ENCODE data around the gene IQCN. TPM values are rescaled to one million over a fixed set of nuclear protein-coding genes. Genes with fewer than 3 reads are reported as not detected.

Gene IQCN
- total RNA-seq, 1 experiment from 2014 or later: 0.08 TPM

DNA sequence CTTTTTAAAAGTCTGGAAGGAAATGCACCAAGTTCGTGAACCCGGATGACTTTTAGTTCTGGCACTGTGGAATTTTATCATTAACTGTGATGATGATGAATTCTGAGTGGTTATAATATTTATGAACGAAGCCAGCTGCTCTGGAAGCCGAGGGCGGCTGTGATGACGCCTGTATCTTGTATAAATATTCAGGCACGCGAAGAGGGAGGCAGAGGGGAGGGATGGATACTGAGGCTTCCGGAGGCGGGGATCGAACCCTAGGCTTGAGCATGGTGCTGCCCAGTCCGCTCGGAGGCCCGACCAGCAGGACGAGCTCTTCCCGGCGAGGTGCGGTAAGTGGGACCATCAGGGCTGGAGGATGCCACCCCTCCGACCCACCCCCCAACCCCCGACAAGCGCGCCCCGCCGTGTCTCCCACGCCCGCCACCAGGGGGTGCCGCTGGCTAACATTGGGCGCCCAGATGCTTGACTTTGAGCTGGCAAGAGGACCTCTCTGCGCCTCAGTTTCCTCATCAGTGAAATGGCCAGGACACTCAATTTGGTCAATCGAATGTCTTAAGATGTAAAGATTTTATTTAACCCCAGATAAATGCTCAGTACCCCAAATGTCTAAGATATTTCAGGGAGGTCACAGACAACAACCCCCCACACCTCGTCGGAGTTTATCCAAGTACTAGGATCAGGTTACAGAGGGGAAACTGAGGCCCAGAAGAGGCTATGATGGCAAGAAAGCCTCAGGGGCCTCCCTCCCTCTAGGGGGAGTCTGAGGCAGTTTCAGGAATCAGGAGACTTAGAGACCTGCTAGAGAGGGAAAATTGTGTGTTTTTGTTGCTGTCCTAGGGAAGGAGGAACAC lies 65.9 kb downstream of the IQCN start:
- in situ Hi-C loops (cut with HindIII; ENCODE audit: low pct_unique_long_range_greater_than_20kb, low sequenced_read_pairs): no loop called here
- peak; percentile 39 for DNase-seq (ENCODE audit: low read depth, low spot score)

Small RNA genes lying within 50 kb of the gene (small RNA-seq; reads per million reads assigned to genes)
- 0 to 0.02 reads per million in 2 experiments for gene MIR3188
- 0 reads per million in 2 experiments for gene RPL39P38

Other genes with a start within 250 kb of the IQCN start
- gene IL12RB1, start 187.5 kb downstream of the IQCN start, total RNA-seq (2014; rRNA removed; shearing (Covaris generic)): 0.27 TPM in 1 of 2 replicates, not detected in the other
- 1.1 and 1.7 TPM in 2 replicates for gene MAST3, start 176.7 kb downstream of the IQCN start, total RNA-seq (2014; rRNA removed; shearing (Covaris generic))
- 7.2 and 8.9 TPM in 2 replicates for gene PIK3R2, start 121.3 kb downstream of the IQCN start, total RNA-seq (2014; rRNA removed; shearing (Covaris generic))
- 16.3 and 30.6 TPM in 2 replicates for gene IFI30, start 100.6 kb downstream of the IQCN start, total RNA-seq (2014; rRNA removed; shearing (Covaris generic))
- 17.4 and 18.0 TPM in 2 replicates for gene MPV17L2, start 81.2 kb downstream of the IQCN start, total RNA-seq (2014; rRNA removed; shearing (Covaris generic))
- 2.5 and 7.9 TPM in 2 replicates for gene RAB3A, start 70.4 kb downstream of the IQCN start, total RNA-seq (2014; rRNA removed; shearing (Covaris generic))
- 0.26 TPM in 1 of 2 replicates, not detected in the other for gene PDE4C, start 48.0 kb downstream of the IQCN start, total RNA-seq (2014; rRNA removed; shearing (Covaris generic))
- 21.7 and 29.2 TPM in 2 replicates for gene JUND, start 7.2 kb upstream of the IQCN start, total RNA-seq (2014; rRNA removed; shearing (Covaris generic))
- gene LSM4, start 48.6 kb upstream of the IQCN start, total RNA-seq (2014; rRNA removed; shearing (Covaris generic)): 221 and 250 TPM in 2 replicates
- 8.1 and 10.5 TPM in 2 replicates for gene PGPEP1, start 66.1 kb upstream of the IQCN start, total RNA-seq (2014; rRNA removed; shearing (Covaris generic))
- gene GDF15, start 111.7 kb upstream of the IQCN start, total RNA-seq (2014; rRNA removed; shearing (Covaris generic)): 873 and 1,003 TPM in 2 replicates
- gene LRRC25, start 123.2 kb upstream of the IQCN start, total RNA-seq (2014; rRNA removed; shearing (Covaris generic)): not detected in 2 replicates
- gene SSBP4, start 144.9 kb upstream of the IQCN start, total RNA-seq (2014; rRNA removed; shearing (Covaris generic)): 18.9 and 25.7 TPM in 2 replicates
- gene ISYNA1, start 163.7 kb upstream of the IQCN start, total RNA-seq (2014; rRNA removed; shearing (Covaris generic)): 8.3 and 12.7 TPM in 2 replicates
- gene ELL, start 247.6 kb upstream of the IQCN start, total RNA-seq (2014; rRNA removed; shearing (Covaris generic)): 4.0 and 4.7 TPM in 2 replicates

All from SK-MEL-5 (cell line).